HT-29 (cell line): Measurements from ENCODE around the gene TMEM95. TPM values are rescaled to one million over a fixed set of nuclear protein-coding genes. Genes with fewer than 3 reads are reported as not detected.
A peak's percentile ranks its signal among the peaks of the same experiment; 100 is the strongest.

Source experiments
- DNase-seq: peaks from one replicate; pipeline ENCODE4 v3.0.0-alpha.2; 2015; ENCODE audit warnings: low spot score
- total RNA-seq: library from RNA; depleted of rRNA; stranded (reverse); fragments of >200 nt; shearing (Covaris generic); gene quantifications from 2 replicates; pipeline ENCODE4 v1.2.3, GENCODE V29; 2014

The TMEM95 gene
- total RNA-seq, 1 experiment from 2014 or later = not detected

DNA sequence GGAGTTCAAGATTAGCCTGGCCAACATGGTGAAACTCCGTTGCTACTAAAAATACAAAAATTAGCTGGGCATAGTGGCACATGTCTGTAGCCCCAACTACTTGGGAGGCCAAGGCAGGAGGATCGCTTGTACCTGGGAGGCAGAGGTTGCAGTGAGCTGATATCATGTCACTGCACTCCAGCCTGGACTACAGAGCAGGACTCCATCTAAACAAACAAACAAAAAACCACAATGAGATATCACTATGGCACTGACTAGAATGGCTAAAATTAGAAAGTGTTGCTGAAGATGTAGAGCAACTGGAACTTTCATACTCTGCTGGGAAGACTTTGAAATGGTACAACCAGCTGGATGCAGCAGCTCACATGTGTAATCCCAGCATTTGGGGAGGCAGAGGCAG lies 19.4 kb downstream of the TMEM95 start:
- DNase-seq = no peak

DNA sequence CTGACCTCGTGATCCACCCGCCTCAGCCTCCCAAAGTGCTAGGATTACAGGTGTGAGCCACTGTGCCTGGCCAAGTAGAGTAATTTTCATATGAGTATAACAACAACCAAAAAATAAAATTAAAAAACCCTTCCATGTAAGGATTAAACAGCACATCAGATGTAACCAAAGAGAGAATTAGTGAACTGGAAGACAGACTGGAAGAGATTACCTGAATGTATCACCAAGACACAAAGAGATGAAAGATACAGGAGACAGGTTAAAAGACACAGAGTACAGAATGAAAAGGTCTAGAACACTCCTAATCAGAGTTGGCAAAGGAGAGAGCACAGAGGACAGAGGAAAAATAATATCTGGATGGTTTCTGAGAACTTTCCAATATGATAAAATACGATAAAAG lies 24.2 kb downstream of the TMEM95 start:
- DNase-seq = no peak

DNA sequence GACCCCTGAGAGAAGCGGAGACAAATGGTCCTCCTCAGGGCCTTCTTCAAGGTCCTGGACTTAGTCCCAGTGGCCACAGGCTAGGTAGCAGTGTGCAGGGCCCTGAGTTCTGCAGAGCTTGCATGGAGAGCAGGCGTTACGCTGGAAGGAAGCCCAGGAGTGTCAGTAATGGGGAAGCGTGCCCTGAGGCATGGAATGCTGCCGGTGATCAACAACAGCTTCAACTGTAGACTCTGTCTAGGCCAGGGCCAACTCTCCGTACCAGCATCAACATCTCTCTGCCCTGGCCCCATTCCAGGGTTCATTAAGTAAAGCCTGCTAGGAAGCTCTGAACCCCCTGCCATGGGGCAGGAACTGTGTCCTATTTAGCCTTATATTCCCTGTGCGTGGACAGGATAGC lies 25.4 kb downstream of the TMEM95 start:
- peak; percentile 22 for DNase-seq

DNA sequence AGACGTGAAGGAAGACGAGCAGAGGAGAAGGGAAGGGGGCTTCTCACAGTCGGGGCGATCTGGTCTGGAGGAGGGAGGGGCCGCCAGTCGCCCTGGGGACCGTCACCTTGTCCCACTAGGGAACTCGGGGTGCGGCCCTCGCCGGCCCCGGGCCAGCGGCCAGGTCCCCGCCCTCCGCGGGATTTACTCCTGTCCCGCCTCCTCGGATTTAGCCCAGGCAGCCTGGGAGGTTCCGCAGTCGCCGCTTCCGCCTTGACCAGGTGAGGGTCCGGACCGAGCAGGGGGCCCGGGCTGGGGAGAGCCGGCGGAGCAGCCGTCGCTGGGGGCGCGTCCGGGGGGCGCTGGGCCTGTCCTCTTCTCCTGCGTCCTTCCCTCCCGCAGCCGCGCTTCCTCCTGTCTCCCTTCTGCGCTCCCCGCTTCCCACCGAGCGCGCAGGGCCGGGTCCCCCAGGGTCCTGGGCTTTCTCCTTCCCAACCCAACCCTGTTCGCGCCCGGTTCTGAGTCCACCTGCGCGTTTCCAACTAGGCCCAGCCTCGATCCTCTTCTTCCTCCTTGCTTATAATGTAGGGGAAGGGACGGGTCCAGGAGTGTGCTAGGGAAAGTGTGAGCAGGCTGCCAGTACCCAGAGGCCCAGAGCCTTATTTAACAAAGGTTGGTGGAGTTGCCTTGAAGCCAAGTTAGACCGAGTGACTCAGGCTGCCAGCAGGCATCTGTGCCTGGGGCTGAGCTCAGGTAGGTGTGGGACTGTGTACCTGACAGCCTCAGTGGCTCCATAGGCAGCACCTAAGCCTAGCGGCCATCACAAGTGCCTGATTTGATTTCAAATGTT lies 26.1 kb downstream of the TMEM95 start, which contains the start of gene TNK1:
TNK1 (plus strand) TSS at position 235 of the 829 bp plus-strand sequence. CDS start 1,838 bp downstream, outside the sequence.
- DNase-seq = peak; percentile 31

- no peak for DNase-seq
These were observed 27.9 kb downstream of the TMEM95 start for GRCh38 chr17:7382901-7383300.

- no peak for DNase-seq
These were observed 28.4 kb downstream of the TMEM95 start for GRCh38 chr17:7383371-7383741.

DNA sequence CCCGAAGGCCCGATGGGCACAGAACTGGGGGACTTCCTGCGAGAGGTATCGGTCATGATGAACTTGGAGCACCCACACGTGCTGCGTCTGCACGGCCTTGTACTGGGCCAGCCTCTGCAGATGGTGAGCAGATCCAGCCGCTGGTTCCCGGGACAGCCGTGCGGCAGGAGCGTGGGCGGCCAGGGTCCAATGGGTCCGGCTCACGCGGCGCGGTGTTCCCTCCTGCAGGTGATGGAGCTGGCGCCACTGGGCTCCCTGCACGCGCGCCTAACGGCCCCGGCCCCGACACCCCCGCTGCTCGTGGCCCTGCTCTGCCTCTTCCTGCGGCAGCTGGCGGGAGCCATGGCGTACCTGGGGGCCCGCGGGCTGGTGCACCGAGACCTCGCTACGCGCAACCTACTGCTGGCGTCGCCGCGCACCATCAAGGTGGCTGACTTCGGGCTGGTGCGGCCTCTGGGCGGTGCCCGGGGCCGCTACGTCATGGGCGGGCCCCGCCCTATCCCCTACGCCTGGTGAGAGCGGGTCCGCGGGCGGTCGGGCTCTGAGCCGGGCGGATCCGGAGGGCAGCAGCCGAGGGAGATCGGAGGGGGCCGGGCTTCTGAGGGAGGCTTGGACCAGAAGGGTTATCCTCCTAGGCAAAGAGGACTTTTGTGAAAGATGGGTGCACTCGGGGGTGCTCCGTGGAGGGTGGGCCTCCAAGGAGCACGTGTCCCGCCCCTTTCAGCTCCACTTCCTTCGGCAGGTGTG lies 29.0 kb downstream of the TMEM95 start:
- DNase-seq = no peak

GRCh38 chr17:7384489-7385081 lies 29.6 kb downstream of the TMEM95 start:
- no peak for DNase-seq

GRCh38 chr17:7388856-7389255 lies 33.9 kb downstream of the TMEM95 start:
- DNase-seq = no peak

GRCh38 chr17:7389924-7390910 lies 35.3 kb downstream of the TMEM95 start:
- DNase-seq = no peak

- no peak for DNase-seq
These were observed 36.4 kb downstream of the TMEM95 start for GRCh38 chr17:7391307-7391706.

DNA sequence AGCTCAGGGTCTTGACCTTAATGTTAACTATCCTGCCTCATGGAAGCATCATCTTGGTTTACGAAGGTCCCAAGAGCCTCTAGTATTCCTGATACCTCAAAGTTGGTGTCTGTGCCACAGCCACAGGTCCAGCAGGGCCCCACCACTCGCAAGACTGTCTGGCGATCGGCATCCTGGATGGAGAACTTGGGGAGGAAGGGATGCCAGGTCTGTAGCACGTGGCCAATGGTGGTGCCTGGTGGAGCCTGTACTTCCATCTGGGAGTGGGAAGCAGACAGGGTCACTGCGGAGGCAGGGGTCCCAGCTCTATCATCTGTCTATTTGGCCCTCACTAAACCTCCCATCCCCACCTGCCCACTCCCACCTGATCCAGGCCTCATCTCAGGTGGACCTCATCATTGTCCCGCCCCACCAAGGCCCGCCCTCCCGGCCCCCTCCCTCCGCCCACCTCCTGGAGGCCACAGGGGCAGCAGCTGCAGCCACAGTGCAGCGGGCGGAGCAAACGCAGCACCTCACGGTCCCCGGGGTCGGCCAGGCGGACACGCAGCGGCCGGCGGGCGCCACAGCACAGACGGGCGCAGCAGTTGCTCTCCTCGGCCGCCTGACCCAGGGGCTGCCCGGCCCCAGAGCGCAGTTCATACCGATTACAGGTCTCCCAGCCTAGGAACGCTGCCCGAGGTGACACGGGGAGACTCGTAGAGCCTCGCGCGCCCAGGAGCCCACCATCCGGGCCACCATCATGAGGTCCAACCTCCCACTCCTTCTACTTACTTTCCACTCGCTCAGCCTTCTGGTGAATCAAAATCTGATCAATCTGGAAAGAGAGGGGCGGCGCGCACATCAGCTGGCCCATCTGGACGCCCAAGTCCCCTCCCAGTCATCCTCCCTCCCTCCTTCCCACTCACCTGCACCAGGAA lies 38.0 kb downstream of the TMEM95 start:
- DNase-seq = no peak

DNA sequence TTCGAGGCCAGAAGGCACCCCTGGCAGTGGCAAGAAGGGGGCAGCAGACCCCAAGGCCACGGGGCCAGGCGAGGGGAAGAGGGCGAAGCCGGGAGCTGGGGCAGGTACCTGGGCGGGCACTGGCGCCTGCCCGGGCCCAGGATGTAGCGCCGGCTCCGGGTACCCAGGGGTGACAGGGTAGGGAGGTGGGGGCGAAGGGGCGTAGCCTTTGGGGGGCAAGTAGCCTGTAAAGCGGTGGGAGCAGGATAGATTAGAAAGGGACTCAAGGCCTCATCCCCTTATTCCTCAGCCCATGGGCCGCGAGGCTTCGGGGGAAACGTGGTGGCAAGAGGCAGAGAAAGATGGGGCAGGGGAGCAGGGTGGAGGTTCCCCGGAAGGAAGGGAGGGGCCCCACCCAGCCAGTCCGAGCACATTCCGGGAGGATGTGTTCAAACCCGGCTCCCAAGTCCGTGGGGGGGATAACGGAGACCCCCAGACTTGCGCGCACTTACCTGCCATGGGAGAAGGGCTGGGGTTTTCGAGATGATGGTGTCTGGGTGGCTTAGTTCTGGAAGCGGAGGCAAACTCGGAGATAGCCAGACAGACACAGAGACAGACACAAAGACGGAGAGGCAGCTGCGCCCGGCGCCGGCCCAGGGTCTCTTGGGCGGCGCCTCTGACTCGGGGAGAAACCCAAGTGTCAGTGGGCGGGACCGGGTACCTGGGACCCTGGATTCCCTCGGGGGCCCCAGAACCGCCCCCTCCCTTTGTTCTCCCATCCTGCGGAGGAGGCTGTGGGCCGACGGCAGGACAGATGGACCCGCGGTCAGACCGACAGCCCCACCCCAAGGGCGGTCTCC lies 38.9 kb downstream of the TMEM95 start:
- DNase-seq = peak; percentile 25

GRCh38 chr17:7394452-7395191 lies 39.7 kb downstream of the TMEM95 start, which contains the start of gene PLSCR3:
PLSCR3 (minus strand) TSS chr17:7394525; CDS start chr17:7394110, 415 bp downstream.
- peak; percentile 70 for DNase-seq

DNA sequence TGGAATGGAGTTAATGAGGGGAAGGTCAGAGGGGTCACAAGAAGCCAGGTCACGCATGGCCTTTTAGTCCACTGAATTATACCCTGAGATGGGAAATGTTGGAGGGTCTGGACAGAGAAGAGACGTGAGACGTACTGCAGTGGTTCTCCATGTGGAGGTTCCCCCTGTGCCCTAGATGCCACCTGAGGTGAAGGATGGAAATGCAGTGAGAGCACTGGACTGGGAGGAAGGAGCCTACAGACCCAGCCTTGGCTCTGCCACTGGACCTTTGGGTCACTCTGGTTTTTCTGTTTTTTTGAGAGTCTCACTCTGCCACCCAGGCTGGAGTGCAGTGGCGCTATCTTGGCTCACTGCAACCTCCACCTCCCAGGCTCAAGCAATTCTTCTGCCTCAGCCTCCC lies 41.2 kb downstream of the TMEM95 start:
- no peak for DNase-seq

DNA sequence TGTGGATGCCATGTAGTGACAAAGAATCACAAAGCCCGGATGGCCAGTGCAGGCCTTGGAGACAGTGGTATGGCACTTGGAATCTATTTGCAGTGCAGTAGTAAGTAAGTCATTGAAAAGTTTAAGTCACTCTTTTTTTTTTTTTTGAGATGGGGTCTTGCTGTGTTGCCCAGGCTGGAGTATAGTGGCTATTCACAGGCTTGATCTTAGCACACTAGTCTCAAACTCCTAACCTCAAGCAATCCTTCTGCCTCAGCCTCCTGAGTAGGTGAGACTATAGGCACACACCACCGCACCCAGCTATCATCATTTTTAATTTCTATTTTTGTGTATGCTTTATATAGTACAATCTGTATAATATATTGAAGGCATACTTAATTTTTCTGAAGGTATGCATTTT lies 43.7 kb downstream of the TMEM95 start:
- no peak for DNase-seq

DNA sequence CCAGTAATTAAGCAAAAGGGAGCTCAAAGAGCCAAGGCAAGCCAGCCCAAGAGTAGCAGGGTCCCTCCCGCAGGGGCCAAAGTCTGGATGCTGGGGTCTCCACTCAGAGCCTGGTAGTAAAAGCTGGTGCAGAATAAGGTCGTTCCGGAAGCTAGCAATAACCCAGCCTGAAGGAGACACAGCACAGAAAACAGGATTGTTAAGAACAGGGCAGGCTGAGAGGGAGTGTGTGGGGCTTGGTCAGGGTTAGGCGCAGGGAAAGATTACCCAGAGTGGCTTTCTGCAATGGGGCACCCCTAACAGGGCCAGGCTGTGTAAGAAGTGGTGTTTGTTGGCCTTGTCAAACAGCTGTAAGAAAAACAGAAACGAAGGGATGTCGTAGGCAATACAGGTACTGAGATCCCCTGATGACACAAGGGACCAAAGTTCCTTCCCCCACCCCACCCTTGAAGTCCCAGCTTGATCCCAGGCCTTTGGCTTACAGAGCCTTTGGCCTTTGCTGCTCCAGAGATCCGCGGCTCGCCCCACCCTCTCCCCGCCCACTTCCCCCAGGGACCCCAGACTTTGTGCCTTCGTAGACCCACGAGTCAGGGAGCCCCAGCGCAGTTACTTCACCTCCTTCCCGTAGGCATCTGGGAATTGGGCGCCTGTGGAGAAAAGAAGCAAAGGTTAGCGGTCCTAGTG lies 48.2 kb downstream of the TMEM95 start:
- peak; percentile 28 for DNase-seq

GRCh38 chr17:7403727-7403976 lies 48.7 kb downstream of the TMEM95 start:
- DNase-seq = no peak
